SK-N-SH treated with all-trans-retinoic acid at 6 μM for 48 hours (cell line): ENCODE data around the gene COX19.

Experiments used
- ATAC-seq: fragments of 200-7000 bp; cut with Tn5 transposase; 3 replicates; pipeline ENCODE4 v1.9.1; 2020; ENCODE audit warnings: mild to moderate bottlenecking, moderate library complexity
- ARNTL ChIP-seq: fragments of 450-650 bp; formaldehyde crosslinking; IDR thresholded peaks from 2 replicates; pipeline ENCODE4 v1.5.0; 2020; ENCODE audit warnings: low read depth, mild to moderate bottlenecking, moderate library complexity, borderline replicate concordance
- BACH2 ChIP-seq: fragments of 250-450 bp; sonication (Bioruptor Pico); IDR thresholded peaks from 2 replicates; pipeline ENCODE4 v1.9.0; 2021; ENCODE audit warnings: mild to moderate bottlenecking, borderline replicate concordance
- CSDC2 ChIP-seq: fragments of 250-450 bp; sonication (Bioruptor Pico); IDR thresholded peaks from 2 replicates; pipeline ENCODE4 v1.5.0; 2020; ENCODE audit warnings: mild to moderate bottlenecking, moderate library complexity
- ESRRG ChIP-seq: fragments of 250-450 bp; sonication (Bioruptor Pico); IDR thresholded peaks from 2 replicates; pipeline ENCODE4 v1.6.1; 2021; ENCODE audit warnings: mild to moderate bottlenecking
- GLIS3 ChIP-seq: fragments of 250-450 bp; sonication (Bioruptor Pico); IDR thresholded peaks from 2 replicates; pipeline ENCODE4 v1.5.0; 2020; ENCODE audit warnings: mild to moderate bottlenecking, moderate library complexity
- ISL1 ChIP-seq: fragments of 250-450 bp; sonication (Bioruptor Pico); IDR thresholded peaks from 2 replicates; pipeline ENCODE4 v2.1.2; 2022; ENCODE audit warnings: mild to moderate bottlenecking, moderate library complexity
- OSR1 ChIP-seq: fragments of 250-450 bp; sonication (Bioruptor Pico); IDR thresholded peaks from 2 replicates; pipeline ENCODE4 v1.8.0; 2022; ENCODE audit warnings: moderate library complexity, mild to moderate bottlenecking, inconsistent platforms
- PATZ1 ChIP-seq: fragments of 250-450 bp; sonication (Bioruptor Pico); IDR thresholded peaks from 2 replicates; pipeline ENCODE4 v1.8.0; 2020; ENCODE audit warnings: mild to moderate bottlenecking, moderate library complexity, borderline replicate concordance
- PPARA ChIP-seq: fragments of 250-450 bp; sonication (Bioruptor Pico); IDR thresholded peaks from 2 replicates; pipeline ENCODE4 v1.5.0; 2020; ENCODE audit warnings: mild to moderate bottlenecking, borderline replicate concordance
- RARB ChIP-seq: fragments of 250-450 bp; sonication (Bioruptor Pico); IDR thresholded peaks from 2 replicates; pipeline ENCODE4 v1.8.0; 2021; ENCODE audit warnings: mild to moderate bottlenecking, moderate library complexity
- SNAI2 ChIP-seq: fragments of 250-450 bp; sonication (Bioruptor Pico); IDR thresholded peaks from 2 replicates; pipeline ENCODE4 v1.5.0; 2020; ENCODE audit warnings: mild to moderate bottlenecking, moderate library complexity
- TCF4 ChIP-seq: fragments of 250-450 bp; sonication (Bioruptor Pico); IDR thresholded peaks from 2 replicates; pipeline ENCODE4 v1.8.0; 2021; ENCODE audit warnings: mild to moderate bottlenecking, moderate library complexity, borderline replicate concordance
- TOX ChIP-seq: fragments of 250-450 bp; sonication (Bioruptor Pico); IDR thresholded peaks from 2 replicates; pipeline ENCODE4 v1.8.0; 2021; ENCODE audit warnings: mild to moderate bottlenecking, moderate library complexity, borderline replicate concordance
- ZC3H10 ChIP-seq: fragments of 250-450 bp; sonication (Bioruptor Pico); IDR thresholded peaks from 2 replicates; pipeline ENCODE4 v1.5.1; 2021; ENCODE audit warnings: mild to moderate bottlenecking, moderate library complexity
- ZFP3 ChIP-seq: fragments of 250-450 bp; sonication (Bioruptor Pico); IDR thresholded peaks from 2 replicates; pipeline ENCODE4 v1.5.0; 2020; ENCODE audit warnings: mild to moderate bottlenecking, moderate library complexity
- ZFP30 ChIP-seq: fragments of 450-650 bp; formaldehyde crosslinking; IDR thresholded peaks from 2 replicates; pipeline ENCODE4 v1.5.0; 2022; ENCODE audit warnings: mild to moderate bottlenecking, moderate library complexity
- ZNF565 ChIP-seq: fragments of 450-650 bp; formaldehyde crosslinking; conservative IDR thresholded peaks from 2 replicates; pipeline ENCODE4 v1.5.0; 2020; ENCODE audit warnings: low read depth, mild to moderate bottlenecking, moderate library complexity
- ZNF70 ChIP-seq: fragments of 450-650 bp; formaldehyde crosslinking; IDR thresholded peaks from 2 replicates; pipeline ENCODE4 v1.5.0; 2020; ENCODE audit warnings: mild to moderate bottlenecking, moderate library complexity
- ZNF8 ChIP-seq: fragments of 450-650 bp; formaldehyde crosslinking; IDR thresholded peaks from 2 replicates; pipeline ENCODE4 v1.5.0; 2020; ENCODE audit warnings: mild to moderate bottlenecking, moderate library complexity
- TF ChIP-seq, protein P1 (sequence below): fragments of 250-450 bp; sonication (Bioruptor Pico); IDR thresholded peaks from 2 replicates; pipeline ENCODE4 v1.8.0; 2021; ENCODE audit warnings: low read depth, mild to moderate bottlenecking, moderate library complexity, borderline replicate concordance
- TF ChIP-seq, protein P2 (sequence below): fragments of 250-450 bp; sonication (Bioruptor Pico); IDR thresholded peaks from 2 replicates; pipeline ENCODE4 v1.5.1; 2021; ENCODE audit warnings: mild to moderate bottlenecking, moderate library complexity
- TF ChIP-seq, protein P3 (sequence below): fragments of 250-450 bp; sonication (Bioruptor Pico); IDR thresholded peaks from 2 replicates; pipeline ENCODE4 v1.5.0; 2020; ENCODE audit warnings: mild to moderate bottlenecking, moderate library complexity
- TF ChIP-seq, protein P4 (sequence below): fragments of 250-450 bp; sonication (Bioruptor Pico); IDR thresholded peaks from 2 replicates; pipeline ENCODE4 v1.5.1; 2020; ENCODE audit warnings: low read depth, mild to moderate bottlenecking, moderate library complexity

Gene COX19

DNA sequence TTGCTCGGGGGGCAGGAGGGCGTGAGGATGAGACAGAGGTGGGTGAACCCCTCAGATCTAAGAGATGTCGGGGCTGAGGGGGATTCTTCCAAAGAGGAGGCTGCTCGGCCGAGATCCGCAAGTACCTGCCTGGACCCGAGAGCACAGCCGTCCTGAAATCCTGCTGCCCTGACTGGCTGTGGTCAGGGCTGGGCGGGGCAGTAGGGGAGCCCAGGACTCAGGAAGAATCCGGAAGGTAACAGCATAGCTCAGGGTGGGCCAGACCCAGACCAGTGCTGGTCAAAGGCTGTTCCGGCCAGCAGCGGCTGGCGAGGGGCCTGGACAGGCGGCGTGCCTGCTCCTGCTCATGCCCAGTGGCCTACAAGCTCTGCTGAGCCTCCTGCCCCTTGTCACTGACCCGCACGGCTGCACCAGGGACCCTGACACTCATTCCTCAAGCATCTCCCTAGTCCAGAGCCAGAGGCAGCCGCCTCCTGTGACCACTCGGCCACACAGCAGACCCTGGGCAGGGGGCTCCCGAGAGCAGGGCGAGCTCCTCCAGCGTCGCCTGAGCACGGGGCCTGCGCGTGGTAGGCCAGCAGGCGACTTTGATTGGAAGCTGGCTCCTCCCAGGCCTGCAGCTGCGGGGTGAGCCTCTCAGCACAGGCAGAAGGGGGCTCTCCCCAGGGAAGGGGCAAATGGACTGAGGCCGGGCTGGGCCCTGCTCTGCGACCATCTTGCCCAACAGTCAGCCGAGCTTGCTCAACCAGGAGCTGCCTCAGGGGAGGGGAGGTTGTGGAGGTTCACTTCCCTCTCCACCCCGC, 17.7 kb downstream of the COX19 start:
- no peak for ATAC-seq
- TF ChIP-seq ESRRG (CRISPR knock-in tag) (no peak), SNAI2 (CRISPR knock-in tag) (no peak), ARNTL (CRISPR knock-in tag) (no peak), RARB (CRISPR knock-in tag) (no peak), ISL1 (CRISPR knock-in tag) (no peak)
- TF ChIP-seq, protein P1, sequence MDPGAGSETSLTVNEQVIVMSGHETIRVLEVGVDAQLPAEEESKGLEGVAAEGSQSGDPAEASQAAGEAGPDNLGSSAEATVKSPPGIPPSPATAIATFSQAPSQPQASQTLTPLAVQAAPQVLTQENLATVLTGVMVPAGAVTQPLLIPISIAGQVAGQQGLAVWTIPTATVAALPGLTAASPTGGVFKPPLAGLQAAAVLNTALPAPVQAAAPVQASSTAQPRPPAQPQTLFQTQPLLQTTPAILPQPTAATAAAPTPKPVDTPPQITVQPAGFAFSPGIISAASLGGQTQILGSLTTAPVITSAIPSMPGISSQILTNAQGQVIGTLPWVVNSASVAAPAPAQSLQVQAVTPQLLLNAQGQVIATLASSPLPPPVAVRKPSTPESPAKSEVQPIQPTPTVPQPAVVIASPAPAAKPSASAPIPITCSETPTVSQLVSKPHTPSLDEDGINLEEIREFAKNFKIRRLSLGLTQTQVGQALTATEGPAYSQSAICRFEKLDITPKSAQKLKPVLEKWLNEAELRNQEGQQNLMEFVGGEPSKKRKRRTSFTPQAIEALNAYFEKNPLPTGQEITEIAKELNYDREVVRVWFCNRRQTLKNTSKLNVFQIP (CRISPR knock-in tag) = no peak

DNA sequence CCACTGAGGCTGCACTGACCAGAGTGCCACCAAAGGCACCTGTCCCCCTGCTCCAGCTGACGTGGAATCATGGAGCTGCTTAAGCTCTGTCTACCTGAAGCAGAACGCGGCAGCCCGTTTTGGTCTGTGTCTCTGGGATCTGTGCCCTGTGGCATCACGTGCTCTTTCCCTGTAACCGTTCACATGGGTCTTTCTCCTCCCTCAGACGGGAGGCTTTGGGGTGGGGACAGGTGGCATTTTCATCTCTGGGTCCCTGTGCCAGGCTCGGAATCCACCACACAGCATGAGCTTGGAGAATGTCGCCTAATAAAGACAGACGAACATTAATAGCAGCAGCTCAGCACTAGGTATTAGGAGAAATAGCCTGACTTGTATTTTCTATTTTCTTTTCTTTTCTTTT, 19.3 kb downstream of the COX19 start:
- no peak for ATAC-seq
- TF ChIP-seq TCF4 (CRISPR knock-in tag) = no peak
- TF ChIP-seq, protein P2, sequence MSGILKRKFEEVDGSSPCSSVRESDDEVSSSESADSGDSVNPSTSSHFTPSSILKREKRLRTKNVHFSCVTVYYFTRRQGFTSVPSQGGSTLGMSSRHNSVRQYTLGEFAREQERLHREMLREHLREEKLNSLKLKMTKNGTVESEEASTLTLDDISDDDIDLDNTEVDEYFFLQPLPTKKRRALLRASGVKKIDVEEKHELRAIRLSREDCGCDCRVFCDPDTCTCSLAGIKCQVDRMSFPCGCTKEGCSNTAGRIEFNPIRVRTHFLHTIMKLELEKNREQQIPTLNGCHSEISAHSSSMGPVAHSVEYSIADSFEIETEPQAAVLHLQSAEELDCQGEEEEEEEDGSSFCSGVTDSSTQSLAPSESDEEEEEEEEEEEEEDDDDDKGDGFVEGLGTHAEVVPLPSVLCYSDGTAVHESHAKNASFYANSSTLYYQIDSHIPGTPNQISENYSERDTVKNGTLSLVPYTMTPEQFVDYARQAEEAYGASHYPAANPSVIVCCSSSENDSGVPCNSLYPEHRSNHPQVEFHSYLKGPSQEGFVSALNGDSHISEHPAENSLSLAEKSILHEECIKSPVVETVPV (CRISPR knock-in tag) = no peak
- TF ChIP-seq PPARA (CRISPR knock-in tag) = no peak
- no peak for TF ChIP-seq TOX
- no peak for TF ChIP-seq ZNF8 (CRISPR knock-in tag)

GRCh38 chr7:954330-955238, 20.8 kb downstream of the COX19 start, which contains the start of gene ADAP1:
Gene ADAP1, minus strand, starts transcription at chr7:954680. Its CDS starts 203 bp downstream, at chr7:954477.
- TF ChIP-seq SNAI2 (CRISPR knock-in tag) (no peak), ZFP30 (CRISPR knock-in tag) (no peak), BACH2 (CRISPR knock-in tag) (no peak), PATZ1 (no peak), ZC3H10 (CRISPR knock-in tag) (no peak), ESRRG (CRISPR knock-in tag) (no peak), TOX (no peak), GLIS3 (CRISPR knock-in tag) (no peak), ZNF565 (CRISPR knock-in tag) (no peak), ZNF70 (CRISPR knock-in tag) (no peak), ZNF8 (CRISPR knock-in tag) (no peak), CSDC2 (CRISPR knock-in tag) (no peak), PPARA (CRISPR knock-in tag) (no peak), OSR1 (CRISPR knock-in tag) (no peak), ISL1 (CRISPR knock-in tag) (no peak), ZFP3 (no peak)
- TF ChIP-seq, protein P3, sequence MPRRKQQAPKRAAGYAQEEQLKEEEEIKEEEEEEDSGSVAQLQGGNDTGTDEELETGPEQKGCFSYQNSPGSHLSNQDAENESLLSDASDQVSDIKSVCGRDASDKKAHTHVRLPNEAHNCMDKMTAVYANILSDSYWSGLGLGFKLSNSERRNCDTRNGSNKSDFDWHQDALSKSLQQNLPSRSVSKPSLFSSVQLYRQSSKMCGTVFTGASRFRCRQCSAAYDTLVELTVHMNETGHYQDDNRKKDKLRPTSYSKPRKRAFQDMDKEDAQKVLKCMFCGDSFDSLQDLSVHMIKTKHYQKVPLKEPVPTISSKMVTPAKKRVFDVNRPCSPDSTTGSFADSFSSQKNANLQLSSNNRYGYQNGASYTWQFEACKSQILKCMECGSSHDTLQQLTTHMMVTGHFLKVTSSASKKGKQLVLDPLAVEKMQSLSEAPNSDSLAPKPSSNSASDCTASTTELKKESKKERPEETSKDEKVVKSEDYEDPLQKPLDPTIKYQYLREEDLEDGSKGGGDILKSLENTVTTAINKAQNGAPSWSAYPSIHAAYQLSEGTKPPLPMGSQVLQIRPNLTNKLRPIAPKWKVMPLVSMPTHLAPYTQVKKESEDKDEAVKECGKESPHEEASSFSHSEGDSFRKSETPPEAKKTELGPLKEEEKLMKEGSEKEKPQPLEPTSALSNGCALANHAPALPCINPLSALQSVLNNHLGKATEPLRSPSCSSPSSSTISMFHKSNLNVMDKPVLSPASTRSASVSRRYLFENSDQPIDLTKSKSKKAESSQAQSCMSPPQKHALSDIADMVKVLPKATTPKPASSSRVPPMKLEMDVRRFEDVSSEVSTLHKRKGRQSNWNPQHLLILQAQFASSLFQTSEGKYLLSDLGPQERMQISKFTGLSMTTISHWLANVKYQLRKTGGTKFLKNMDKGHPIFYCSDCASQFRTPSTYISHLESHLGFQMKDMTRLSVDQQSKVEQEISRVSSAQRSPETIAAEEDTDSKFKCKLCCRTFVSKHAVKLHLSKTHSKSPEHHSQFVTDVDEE = no peak
- TF ChIP-seq, protein P1 (CRISPR knock-in tag) = no peak
- TF ChIP-seq, protein P2 (CRISPR knock-in tag) = no peak
- TF ChIP-seq, protein P4, sequence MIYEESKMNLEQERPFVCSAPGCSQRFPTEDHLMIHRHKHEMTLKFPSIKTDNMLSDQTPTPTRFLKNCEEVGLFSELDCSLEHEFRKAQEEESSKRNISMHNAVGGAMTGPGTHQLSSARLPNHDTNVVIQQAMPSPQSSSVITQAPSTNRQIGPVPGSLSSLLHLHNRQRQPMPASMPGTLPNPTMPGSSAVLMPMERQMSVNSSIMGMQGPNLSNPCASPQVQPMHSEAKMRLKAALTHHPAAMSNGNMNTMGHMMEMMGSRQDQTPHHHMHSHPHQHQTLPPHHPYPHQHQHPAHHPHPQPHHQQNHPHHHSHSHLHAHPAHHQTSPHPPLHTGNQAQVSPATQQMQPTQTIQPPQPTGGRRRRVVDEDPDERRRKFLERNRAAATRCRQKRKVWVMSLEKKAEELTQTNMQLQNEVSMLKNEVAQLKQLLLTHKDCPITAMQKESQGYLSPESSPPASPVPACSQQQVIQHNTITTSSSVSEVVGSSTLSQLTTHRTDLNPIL = no peak
- peak; percentile 40 for ATAC-seq
